Activated CD8-positive, alpha-beta memory T cell treated with anti-CD3 and anti-CD28 coated beads for 24 hours (primary cell): ENCODE results near the gene MGST2.

Source experiments
- DNase-seq: peaks from one replicate; pipeline ENCODE4 v3.0.0-alpha.2; 2020

MGST2 gene

DNA sequence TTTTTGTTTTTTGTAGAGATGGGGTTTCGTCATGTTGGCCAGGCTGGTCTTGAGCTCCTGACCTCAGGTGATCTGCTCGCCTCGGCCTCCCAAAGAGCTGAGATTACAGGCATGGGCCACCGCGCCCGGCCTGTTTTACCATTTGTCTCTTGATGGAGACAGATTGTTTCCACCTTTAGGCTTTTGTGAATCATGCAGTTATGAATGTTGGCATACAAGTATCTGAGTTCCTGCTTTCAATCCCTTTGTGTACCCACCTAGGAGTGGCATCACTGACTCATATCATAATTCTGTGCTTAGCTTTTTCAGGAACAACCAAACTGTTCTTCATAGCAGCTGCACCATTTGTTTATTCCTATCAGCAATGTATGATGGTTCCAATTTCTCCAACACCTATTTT lies 20.2 kb upstream of the MGST2 start:
- DNase-seq = no peak

DNA sequence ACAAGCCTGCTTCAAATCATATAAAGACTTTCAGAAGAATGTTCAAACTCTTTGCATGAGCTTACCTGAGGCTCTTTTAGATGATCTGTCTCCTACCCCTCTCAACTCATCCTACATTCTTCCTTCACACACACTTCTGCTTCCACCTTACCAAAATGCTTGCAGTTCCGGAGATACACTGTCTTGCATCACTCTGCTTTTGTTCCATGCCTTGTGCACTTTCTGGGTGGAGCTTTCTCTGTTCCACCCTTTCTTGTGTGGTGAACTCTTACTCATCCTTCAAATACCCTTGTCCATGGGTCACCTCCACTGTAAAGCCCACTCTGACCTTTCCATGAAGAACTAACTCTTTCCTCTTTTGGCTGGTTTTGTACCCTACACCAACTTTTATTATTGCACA lies 18.4 kb upstream of the MGST2 start:
- DNase-seq = no peak

DNA sequence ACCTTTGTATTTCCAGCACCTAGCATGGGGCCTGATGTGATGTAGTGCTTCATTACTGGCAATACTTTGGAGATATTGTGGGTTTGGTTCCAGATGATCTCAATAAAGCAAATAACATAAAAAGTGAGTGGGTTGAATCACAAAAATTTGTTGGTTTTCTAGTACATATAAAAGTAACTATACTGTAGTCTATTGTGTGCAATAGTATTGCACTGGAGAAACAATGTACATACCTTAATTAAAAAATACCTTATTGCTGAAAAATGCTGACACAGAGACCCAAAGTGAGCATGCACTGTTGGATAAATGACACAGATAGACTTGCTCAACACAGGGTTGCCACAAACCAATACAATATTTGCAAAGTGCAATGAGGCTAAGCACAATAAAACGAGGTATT lies 17.7 kb upstream of the MGST2 start:
- no peak for DNase-seq

DNA sequence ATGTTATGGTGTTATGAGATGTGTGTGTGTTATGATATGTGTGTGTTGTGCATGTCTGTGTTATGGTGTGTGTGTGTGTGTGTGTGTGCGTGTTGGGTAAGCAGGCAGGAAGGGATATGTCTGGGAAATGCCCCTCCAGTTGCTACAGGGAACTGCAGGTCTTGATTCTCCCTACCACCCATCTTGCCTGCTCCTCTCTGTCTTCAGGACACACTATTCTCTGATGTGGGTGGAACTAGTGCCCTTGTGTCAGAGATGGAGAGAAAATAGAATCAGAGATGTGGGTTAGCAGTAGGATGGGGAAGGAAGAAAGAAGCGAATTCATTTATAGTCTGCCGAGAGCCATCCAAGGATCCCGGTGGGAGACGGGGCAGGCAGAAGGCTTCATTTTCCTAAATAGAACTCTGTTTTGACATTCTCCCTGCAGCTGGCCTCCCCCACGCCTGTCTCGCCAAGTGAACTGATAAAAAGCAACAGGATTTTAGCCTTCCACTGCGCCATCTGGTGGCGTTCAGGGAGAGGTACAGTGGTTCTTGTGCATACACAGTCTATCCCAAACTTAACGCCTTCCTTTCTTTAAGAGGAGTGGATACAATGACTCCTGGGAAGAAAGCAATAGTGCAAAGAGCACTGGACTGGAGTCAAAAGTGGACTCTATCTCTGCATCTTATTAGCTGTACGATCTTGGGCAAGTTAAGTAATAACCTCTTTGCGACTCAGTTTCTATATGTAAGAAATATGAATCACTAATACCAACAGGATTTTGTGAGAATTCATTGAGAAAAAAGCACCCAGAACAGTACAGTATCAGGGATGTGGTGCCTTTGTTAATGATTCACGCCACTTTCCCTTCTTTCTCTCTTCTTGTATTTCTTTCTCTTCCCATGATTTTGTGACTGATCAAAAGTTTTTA lies 14.1 kb upstream of the MGST2 start:
- DNase-seq = peak; percentile 84

DNA sequence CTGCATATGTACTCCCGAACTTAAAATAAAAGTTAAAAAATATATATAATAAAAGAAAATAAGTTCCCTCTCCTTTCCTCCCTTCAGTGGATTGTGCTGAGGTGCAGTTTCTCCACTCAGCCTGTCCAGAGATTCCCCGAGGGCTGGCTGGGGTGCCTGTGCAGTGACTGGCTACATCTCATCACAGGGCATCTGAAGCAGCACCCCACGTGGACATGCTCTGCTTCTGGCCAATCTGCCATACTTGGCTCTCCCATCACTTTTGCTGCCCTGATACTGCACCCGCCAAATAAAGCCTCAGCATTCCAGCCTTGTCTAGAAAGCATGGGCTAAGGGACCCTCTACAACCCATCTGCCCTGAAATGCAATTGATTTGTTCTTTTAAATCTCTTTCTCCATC lies 11.1 kb upstream of the MGST2 start:
- DNase-seq = no peak

DNA sequence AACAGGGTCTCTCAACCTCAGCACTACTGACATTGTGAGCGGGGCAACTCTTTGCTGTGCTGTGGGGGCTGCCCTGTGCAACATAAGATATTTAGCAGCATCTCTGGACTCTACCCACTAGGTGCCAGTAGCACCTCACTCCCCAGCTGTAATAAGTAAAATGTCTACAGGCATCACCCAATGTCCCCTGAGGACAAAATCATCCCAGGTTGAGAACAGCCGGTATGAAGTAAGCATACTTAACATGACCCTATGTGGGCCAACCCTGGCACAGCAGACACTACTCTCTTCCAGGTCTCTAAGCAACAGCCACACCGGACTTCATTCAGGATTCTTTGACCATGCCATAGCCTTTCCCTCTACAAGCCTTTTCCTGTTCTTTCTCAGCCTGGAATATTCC lies 10.5 kb upstream of the MGST2 start:
- DNase-seq = no peak

DNA sequence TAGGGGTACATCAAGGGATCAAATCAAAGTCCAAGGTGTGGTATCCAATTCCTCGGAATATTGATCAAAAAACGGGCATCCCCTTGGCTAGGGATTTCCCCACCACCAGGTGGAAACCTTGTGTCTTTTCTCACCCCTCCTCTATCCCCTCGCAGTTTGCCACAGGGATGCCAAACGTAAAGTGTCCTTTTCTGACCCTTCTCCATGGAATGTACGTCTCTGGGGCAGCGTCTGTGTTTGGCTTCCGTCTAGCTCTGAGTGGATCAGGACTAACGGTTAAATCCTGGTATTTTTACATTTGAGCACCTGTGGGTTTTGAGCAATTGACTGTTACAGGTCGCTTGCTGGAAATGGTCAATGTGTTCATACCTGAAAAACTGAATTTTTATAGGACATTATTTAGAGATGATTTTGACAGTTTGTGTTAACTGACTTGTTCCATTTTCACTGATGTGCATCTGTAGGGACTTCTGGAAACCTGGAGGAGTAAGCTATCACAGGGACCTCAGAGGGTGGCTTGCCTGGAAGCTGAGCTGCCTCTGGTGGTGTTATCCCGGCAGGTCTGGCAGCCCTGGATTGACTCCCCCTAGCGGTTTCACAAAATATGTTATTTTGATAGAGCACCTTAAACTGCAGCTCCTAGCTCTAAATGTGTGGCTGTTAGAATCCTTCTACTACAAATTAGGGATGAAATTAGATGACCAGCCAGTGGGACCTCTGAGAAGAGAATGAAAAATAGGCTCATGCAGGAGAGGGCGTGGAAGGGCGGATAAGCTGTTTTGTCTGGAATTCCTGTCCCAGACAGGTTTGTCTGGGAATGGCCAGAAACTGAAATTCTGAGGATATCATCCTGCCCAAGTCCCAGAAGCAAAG lies 8.8 kb upstream of the MGST2 start:
- peak; percentile 62 for DNase-seq

DNA sequence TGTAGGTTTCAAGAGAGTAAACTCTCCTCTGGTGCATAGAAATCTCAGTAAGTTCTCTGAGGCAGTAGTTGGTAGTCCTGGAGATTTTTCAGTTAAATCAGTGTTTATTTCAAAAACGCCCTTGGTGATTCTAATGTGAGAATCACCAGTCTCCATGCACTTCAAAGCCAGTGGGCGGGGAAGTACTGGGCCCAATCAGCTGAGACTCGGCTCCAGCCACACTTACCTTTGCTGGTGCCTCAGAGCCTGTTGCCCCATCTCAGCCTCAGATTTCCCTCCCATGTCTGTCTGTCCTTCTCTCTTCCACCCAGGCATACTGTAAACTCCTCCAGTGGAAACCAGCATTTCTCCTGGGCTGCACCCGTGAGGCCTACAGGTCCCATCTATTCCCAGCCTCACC lies 7.4 kb upstream of the MGST2 start:
- no peak for DNase-seq

DNA sequence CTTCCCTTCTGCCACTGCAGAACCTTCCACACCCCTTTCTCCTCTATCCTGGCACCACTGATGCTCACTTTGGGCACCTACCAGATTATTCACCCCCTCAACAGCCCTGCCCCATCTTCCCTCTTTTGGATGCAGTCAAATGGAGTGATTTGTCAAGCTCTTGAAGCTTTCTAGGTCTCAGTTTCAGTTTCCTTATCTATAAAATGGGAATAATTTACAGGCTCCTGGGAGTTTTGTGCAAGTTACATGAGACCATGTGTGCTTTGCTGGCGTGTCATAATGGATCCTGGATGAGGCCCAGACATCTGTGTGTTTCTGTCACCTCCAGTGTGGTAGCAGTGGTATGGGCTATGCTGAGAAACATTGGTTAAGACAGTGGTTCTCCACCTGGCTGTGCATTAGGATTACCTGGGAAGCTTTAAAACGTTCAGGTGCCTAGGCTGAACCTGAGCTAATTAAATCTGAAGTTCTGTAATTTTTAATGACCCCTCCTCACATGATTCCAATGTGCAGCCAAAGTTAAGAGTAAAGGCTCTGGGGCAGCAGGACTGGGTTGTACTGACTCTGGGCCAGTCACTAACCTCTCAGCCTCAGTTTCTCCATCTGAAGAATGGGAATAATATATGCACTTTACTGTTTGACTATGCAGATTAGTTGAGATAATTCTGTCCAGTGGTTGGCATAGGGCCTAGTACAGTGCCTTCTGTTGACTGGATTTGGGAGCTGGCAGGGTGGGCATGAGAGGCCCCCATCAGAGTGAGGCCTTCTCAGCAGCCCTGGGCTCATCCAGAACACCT lies 6.8 kb upstream of the MGST2 start:
- no peak for DNase-seq

DNA sequence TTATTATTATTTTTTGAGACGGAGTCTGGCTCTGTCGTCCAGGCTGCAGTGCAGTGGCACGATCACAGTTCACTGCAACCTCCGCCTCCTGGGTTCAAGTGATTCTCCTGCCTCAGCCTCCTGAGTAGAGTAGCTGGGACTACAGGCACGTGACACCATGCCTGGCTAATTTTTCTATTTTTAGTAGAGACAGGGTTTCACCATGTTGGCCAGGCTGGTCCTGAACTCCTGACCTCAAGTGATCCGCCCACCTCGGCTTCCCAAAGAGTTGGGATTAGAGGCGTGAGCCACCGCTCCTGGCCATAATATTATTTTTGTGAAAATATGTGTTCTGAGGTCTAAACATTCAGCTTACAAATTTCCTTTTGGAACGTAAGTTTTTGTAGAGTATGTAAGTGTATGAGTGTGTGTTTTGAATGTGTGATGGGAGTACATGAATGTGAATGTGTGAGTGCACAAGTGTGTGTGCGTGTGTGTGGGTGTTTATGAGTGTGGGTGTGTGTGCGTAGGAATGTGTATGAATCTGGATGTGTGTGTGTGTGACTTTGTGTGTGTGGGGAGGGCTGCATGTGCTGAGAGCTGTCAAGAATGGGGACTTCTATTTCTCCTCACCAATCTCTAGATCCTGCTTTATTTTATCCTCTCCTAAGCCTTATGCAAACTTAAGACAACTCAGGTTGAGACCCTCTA lies 5.7 kb upstream of the MGST2 start:
- DNase-seq = no peak

DNA sequence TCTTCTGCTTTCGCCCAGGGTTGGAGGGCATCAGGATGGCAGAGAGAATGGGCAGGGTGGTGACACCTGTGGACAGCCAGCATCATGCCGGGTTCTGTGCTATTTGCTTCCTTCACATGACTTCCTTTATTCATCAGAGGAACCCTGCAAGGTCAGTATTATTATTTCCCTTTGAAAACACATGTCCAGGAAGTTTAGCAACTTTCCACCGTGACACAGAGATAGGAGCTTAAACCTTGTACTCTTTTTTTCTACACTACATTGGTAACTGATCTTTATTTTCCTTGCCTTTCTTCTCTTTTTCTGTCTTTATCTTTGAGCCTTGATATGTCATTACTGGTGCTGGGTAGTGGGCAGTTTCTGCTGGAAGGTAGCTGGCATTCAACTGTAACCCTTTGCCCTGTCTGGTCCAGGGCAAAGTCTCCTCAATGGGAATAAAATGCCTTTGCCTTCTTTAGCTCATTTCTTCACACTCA lies 5.0 kb upstream of the MGST2 start:
- DNase-seq = no peak

DNA sequence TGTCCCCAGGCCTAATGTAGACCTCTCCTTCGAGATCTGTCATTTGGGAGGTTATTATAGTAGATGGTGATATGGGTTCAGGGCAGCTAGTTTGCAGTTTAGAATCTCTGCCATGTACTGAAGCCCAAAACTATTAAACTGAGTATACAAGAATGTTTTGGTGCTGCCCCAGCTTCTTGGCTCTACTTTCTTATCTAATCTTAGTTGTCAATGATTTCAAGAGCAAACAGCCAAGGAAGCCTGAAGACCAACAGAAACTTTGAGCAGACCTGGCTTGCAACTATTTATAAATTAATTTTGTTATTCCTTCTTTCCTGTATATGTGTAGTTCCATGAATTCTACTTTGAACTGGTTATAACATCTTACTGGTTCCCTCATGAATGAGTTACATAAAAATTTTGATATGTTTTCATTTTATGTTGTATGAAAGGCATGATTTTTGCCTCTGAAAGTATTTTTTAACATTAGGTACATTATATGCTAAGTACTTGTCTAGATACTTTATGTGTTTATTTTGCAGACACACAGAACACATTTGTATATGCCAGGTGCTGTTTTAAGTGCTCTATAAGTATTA lies 2.0 kb upstream of the MGST2 start:
- DNase-seq = no peak

DNA sequence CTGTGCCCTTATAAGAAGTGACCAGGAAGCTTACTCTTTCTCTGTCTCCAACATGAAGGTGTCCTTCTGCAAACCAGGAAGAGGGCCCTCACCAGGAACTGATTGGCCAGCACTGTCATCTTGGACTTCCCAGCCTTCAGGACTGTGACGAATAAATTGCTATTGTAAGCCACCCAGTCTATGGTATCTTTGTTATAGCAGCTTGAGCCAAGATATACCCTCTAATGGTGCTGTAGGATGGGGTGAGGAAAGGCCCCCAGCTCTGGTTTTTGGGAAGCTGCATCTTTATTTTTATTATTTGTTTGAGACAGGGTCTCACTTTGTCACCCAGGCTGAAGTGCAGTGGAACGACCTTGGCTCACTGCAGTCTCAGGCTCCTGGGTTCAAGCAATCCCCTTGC lies 1.2 kb upstream of the MGST2 start:
- DNase-seq = no peak

DNA sequence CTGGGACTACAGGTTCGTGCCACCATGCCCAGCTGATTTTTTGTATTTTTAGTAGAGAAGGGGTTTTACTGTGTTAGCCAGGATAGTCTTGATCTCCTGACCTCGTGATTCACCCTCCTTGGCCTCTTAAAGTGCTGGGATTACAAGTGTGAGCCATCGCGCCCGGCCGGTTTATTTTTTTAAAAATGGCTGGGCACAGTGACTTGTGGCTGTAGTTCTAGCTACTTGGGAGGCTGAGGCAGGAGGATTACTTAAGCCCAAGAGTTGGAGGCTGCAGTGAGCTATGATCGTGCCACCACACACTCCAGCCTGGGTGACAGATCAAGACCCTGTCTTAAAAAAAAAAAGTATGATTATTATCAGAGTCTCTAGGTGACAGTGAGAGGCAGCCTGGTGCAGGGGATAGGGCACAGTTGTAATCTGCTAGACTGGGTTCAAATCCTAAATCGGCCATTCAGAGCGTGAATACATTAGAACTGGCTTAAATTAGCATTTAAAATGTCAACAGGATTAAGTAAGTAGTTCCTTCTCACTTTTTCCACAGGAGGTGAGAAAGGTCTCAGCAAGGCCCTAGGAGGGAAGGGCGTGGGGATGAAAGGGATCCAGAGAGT lies 435 bp upstream of the MGST2 start:
- no peak for DNase-seq

DNA sequence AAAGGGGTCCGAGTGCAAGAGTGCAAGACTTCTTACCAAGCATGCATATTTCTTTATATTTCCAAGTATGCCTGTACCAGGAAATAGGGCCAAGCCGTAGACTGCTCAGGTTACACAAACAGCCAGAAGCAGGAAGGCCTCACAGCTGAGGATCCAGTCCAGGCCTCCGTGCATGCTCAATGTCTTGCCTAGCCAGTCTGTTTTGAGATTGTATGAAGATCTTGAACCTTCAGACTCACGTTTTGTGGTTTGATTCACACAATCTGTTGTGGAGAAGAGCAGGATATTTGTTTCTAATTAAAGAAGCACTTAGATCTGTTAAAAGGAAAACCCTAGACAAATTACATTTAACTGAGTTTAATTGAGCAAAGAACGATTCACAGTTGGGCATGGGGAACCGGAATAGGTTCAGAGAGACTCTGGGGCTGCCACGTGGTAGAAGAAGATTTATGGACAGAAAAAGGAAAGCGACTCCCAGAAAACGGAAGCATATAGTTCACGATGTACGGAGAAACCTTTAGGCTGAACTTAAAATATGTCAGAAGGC lies 1.2 kb downstream of the MGST2 start:
- no peak for DNase-seq

DNA sequence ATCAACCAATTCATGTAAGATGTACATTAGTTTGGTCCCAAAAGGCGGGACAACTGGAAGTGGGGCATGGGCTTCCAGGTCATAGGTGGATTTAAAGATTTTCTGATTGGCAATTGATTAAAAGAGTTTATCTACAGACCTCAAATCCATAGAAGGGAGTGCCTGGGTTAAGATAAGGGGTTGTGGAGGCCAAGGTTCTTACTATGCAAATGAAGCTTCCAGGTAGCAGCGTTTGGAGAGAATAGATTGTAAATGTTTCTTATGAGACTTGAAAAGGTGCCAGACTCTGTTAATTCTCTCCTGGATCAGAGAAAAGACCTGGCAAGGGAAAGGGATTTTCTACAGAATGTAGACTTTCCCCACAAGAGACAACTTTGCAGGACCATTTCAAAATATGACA lies 2.4 kb downstream of the MGST2 start:
- DNase-seq = no peak

DNA sequence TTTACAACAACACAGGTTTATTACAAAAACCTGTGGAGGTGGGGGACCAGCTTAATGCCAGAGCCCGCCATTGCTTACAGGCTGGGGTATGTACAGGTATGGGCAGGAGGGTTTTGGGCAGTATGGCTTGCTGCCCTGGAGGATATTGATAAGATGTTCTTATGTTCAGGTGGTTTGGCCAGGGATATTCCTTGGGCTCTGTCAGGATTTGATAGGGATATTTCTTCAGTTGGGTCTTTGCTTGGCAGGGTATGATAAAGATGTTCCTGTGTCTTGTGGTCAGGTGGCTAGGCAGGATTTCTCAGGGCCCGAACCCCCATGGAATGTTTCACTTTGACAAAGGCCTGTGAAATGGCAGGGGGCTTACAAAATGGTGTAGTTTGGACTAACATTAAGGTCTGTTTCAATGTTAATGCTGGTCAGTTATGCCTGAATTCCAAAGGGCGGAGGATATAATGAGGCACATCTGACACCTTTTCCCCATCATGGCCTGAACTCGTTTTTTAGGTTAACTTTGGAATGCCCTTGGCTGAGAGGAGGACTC lies 3.1 kb downstream of the MGST2 start:
- DNase-seq = no peak

DNA sequence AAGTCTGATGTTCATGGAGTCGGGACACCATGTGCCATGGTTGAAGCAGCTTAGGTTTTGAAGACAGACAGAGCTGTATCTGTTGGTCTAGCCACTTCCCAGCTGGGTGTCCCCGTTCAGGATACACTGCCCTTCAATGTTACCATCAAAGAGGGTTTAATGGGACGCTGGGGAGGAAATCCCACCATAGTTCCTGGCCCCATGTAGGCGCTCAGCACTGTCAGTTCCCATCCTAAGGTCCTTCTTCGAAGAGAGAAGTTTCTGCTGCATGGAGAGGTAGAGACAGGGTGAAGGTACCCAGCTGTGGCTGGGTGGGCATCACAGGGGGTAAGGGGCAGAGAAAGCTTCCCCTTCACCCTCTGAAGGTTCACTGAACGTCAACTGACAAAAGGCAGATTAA lies 3.7 kb downstream of the MGST2 start:
- DNase-seq = no peak

DNA sequence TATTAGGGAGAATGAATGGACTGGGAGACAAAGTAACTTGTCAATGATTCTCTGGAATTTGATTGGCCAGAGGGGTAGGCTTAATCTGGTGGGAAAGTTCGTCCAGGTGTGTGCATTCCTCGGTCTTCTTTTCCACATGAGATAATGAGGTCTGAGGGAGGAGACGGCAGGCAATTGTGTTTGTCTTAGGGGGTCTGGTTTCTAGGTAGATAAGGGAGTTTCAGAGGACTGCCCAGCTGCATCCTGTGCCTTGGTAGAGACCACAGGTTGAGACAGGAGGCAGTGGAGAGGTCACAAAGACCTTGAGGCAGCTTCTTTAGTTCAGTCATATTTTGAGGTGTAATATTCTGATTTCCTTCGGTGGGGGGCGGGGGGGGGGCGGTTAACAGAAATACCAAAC lies 4.3 kb downstream of the MGST2 start:
- DNase-seq = no peak

DNA sequence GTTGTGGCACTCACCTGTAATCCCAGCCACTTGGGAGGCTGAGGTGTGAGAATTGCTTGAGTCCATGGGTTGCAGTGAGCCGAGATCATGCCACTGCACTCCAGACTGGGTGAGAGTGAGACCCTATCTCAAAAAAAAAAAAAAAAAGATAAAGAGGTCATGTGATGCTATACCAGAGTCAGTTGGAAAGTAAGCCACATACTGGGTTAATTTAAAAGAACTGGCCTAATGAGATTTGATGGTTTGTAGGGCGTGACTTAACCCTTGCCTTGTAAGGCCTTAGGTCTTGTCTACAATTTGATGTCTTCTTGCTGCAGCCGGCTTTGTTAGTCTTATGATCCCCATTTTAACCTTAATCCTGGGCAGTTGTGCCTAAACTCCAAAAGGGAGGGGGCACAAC lies 5.2 kb downstream of the MGST2 start:
- DNase-seq = no peak

DNA sequence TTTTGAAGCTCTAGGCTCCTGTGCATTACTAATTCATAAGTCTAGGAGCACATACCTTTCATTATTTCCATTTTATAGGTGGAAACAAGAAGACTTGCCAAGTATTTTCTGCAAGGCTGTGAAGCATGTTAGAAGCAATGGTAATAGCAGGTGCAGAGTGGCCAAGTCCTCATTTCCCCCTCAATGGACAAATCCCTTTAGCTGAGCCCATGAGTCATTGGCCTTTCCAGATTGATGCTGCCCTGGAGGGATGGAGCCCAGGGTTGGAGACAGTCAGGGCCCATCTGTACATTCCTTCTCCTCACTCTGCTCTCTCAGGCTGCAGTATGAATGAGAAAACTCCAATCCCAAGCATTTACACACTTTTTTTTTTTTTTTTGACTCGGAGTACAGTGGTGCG lies 6.6 kb downstream of the MGST2 start:
- DNase-seq = no peak
